22Rv1 (cell line): ENCODE data around the gene ALDH3A2.

Source experiments
- ZFX ChIP-seq: fragments of 450-650 bp; IDR thresholded peaks from 2 replicates; pipeline ENCODE4 v1.6.1; 2017; ENCODE audit warnings: antibody characterized with exemption, borderline replicate concordance
- TF ChIP-seq, protein P1 (sequence below): fragments of 450-650 bp; IDR thresholded peaks from 2 replicates; pipeline ENCODE4 v1.5.1; 2017; ENCODE audit warnings: mild to moderate bottlenecking

DNA sequence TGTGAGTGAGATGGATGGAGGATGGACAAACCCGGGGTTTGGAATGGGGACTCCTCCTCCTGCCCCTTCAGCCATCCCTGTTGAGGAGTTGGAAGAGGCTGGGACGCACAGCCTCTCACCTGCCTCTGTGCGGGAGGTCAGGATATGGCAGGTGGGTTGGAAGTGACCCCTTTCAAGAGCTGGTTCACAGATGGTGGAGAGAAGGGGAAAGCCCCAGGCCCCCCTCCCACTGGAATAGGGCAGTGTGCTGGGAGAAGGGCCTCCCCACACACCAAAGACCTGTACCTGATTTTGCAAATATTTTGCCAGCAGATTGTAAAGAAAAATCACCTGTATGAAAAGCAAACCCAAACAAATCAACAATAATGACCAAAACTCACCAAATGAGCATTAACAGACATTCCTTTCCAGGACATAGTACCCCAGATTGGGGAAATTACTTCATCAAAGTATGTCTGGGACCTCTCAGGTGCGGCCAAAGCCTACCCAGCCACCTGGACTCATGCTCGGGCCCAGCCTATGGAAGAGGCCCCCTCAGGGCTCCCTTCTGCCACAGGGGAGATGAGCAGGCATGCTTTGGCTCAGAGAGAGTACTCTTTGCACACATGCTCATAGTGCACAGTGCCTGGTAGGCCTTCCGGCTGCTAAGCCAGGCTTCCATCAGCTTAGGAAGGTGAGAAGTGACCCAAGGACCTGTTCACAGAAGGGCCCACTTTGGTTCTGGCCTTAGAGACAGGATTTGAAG, 60.1 kb downstream of the ALDH3A2 start:
- TF ChIP-seq, protein P1, sequence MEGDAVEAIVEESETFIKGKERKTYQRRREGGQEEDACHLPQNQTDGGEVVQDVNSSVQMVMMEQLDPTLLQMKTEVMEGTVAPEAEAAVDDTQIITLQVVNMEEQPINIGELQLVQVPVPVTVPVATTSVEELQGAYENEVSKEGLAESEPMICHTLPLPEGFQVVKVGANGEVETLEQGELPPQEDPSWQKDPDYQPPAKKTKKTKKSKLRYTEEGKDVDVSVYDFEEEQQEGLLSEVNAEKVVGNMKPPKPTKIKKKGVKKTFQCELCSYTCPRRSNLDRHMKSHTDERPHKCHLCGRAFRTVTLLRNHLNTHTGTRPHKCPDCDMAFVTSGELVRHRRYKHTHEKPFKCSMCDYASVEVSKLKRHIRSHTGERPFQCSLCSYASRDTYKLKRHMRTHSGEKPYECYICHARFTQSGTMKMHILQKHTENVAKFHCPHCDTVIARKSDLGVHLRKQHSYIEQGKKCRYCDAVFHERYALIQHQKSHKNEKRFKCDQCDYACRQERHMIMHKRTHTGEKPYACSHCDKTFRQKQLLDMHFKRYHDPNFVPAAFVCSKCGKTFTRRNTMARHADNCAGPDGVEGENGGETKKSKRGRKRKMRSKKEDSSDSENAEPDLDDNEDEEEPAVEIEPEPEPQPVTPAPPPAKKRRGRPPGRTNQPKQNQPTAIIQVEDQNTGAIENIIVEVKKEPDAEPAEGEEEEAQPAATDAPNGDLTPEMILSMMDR: no peak
- no peak for TF ChIP-seq ZFX
